Activated CD4-positive, alpha-beta memory T cell treated with anti-CD3 and anti-CD28 coated beads, Interleukin-2, amount 10 ng/mL, durations not matched to agents 7 days and 5 days (primary cell): ENCODE results near the gene CRK. TPM values are rescaled to one million over a fixed set of nuclear protein-coding genes. Genes with fewer than 3 reads are reported as not detected.
A peak's percentile ranks its signal among the peaks of the same experiment; 100 is the strongest.

Source experiments
- CTCF ChIA-PET: fragments of 350-600 bp; sonication (Branson Sonifier 250); formaldehyde crosslinking; loops from one replicate; lab custom pipeline; 2021; ENCODE audit warnings: antibody characterized with exemption, inconsistent platforms; lab: Charles Lee
- POLR2A ChIA-PET: fragments of 350-600 bp; sonication (Branson Sonifier 250); formaldehyde crosslinking; loops from one replicate; lab custom pipeline; 2021; ENCODE audit warnings: antibody characterized with exemption; lab: Charles Lee
- DNase-seq: peaks from one replicate; pipeline ENCODE4 v3.0.0-alpha.2; 2020
- H3K27ac Mint-ChIP-seq: one replicate; pipeline ENCODE4 v1.8.0; 2021; ENCODE audit warnings: mild to moderate bottlenecking, mixed read lengths
- H3K27me3 Mint-ChIP-seq: one replicate; pipeline ENCODE4 v1.8.0; 2021; ENCODE audit warnings: mixed read lengths
- H3K36me3 Mint-ChIP-seq: one replicate; pipeline ENCODE4 v1.8.0; 2021; ENCODE audit warnings: low read depth, mixed read lengths
- H3K4me1 Mint-ChIP-seq: one replicate; pipeline ENCODE4 v1.8.0; 2021; ENCODE audit warnings: mixed read lengths
- H3K4me3 Mint-ChIP-seq: one replicate; pipeline ENCODE4 v1.8.0; 2021; ENCODE audit warnings: mild to moderate bottlenecking, mixed read lengths
- H3K9me3 Mint-ChIP-seq: one replicate; pipeline ENCODE4 v1.8.0; 2021; ENCODE audit warnings: mixed read lengths
- total RNA-seq, 2 experiments: library from RNA; stranded (reverse); gene quantifications; one replicate each; pipeline ENCODE4 v1.2.3, GENCODE V29; 2021

CRK gene
- total RNA-seq, 2 experiments from 2014 or later, result 19.9 to 21.9 TPM

DNA sequence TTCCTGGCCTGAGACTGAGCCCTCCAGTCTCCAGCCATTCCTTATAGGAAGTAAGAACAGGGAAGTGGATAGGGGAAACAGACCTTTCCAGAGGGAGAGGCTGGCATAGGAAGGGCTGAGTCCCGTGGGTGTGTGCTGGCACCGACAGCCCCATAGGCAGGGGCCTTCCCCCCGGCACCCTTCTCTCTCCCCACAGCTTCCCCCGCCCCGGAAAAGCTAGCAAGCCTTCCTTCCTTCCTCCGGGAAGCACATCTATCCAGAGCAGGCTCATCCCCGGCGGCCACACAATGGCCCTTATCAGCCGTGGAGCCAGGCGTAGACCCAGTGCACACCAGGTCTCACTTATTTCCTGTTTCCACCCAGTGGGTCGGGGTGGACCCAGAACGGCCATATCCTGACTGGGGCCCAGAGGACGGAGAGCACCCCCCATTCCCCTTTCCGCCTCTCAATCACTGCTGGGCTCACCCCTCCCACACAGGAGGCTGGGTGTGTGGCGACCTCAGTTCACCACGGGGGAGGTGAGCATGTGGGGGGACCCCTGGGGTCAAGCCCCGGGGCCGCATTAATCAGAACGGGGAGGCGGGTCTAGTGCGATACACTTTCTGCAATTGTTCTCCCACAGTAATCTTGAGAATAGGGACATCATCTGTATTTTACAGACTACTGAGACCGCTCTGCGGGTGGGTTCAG is 37.4 kb upstream of the CRK start:
- Mint-ChIP-seq H3K4me1 (peaks cover 28% of the 10 kb centered on the region), H3K9me3 (no peaks in the 10 kb centered on the region), H3K27ac (no peak overlapping the region), H3K4me3 (no peak overlapping the region), H3K36me3 (peaks cover 7% of the 10 kb centered on the region), H3K27me3 (peaks cover 2% of the 10 kb centered on the region)
- CTCF ChIA-PET, result no interaction called here
- POLR2A ChIA-PET, result interaction anchor here (0.5 to 2.1 kb wide), 4 partner anchors 18 to 55 kb away, joined by 3 to 15 read pairs (median 8); partner anchors contain the start of genes CRK and INPP5K
- DNase-seq, result no peak

DNA sequence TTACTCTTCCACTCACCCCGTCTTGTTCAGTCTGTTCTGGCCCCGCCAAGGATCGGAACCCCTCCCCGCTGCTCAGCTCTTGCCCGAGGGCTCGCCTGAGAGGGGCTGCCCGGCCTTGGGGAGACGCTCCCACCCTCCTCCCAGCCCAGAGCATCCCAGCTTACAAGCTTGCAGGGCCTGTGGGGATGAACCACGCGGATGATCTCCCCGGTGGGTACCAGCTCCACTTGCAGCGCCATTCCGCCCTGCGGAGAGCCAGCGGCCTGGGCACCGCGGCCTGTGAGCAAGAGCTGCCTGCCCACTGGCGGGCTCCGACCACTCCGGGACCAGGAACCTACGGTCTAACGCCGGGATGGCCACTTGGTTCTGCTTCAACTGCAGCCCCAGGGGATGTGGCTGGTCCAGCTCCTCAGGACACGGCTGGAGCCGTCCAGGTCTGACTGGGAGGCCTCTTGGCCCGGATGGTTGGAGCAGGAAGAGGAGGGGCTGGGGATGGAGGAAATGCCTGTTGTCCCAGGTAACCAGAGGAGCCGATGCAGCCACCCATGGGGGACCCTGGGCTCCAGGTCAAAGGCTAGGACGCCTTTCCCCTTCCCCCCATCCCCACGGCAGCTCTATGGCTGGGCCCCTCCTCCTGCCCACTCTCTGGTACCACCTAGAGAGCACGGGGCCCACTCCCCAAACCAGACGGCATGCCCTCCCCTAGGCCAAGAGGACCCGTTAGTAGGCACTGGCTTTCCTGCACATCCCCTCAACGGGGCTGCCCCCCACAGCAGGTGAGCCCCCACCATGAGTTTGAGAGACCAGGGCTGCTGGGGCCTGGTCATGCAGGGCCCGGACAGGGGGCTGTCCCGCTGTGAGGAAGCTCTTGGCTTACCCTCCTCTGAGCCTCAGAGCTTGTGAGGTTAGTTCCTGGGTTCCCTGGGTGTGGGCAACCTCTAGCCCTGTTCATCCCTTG is 36.5 kb upstream of the CRK start, which contains the start of gene MYO1C:
Gene MYO1C (minus strand): TSS at position 438 of the 958 bp plus-strand sequence. CDS start 199 bp downstream, at position 239.
- ChIA-PET POLR2A (interaction anchor here (1.2 to 2.1 kb wide), 4 partner anchors 11 to 37 kb away, joined by 3 to 15 read pairs (median 8); partner anchors contain the start of genes CRK and INPP5K), CTCF (no interaction called here)
- Mint-ChIP-seq H3K4me3 (peak within 1 kb of the TSS; percentile 81), H3K4me1 (peaks cover 33% of the 10 kb centered on the region), H3K27ac (peak within 1 kb of the TSS; percentile 74), H3K27me3 (peaks cover 2% of the 10 kb centered on the region), H3K9me3 (no peaks in the 10 kb centered on the region), H3K36me3 (peaks cover 7% of the 10 kb centered on the region)
- DNase-seq, result no peak

DNA sequence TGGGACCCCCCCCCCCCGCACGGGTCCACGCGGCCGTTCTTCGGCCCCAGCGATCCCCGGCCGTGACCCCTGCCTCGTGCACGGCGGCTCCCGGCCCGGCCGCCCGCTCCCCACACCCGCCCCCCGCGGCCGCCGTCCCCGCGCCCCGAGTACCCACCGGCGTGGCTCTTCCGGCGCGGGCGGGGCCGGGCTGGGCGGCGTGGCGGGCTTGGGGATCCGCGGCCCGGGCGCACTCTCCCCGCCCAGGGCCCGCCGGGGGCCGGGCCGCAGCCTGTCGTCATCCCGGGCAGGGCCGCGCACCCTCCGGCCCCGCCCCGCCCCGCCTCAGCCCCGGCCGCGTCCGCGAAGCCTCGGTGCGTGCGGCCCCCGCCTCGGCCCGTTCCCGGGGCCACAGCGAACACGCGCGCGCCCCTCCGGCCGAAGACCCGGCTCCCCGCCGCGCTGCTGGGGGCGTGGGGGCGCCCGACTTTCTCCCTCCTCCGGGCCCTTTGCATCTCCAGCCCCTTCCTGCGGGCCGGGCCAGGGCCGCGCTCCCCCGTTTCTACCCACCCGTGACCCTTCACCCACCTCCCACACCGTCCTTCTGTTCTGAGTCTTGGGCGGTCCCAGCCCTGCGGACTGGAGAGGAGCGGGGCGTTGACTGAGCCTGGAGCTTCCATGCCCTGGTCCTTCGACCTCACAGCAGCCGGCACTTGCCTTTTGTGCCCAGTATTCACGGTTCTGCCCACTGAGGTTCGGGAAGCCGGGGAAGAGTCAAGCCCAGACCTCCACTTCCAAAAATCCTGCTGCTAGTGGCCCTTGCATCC is 35.6 kb upstream of the CRK start:
- POLR2A ChIA-PET, result interaction anchor here (1.2 to 2.1 kb wide), 4 partner anchors 12 to 36 kb away, joined by 3 to 15 read pairs (median 6); partner anchors contain the start of genes CRK and INPP5K
- H3K27ac Mint-ChIP-seq, result peak overlapping the region; percentile 74
- H3K9me3 Mint-ChIP-seq, result no peaks in the 10 kb centered on the region

DNA sequence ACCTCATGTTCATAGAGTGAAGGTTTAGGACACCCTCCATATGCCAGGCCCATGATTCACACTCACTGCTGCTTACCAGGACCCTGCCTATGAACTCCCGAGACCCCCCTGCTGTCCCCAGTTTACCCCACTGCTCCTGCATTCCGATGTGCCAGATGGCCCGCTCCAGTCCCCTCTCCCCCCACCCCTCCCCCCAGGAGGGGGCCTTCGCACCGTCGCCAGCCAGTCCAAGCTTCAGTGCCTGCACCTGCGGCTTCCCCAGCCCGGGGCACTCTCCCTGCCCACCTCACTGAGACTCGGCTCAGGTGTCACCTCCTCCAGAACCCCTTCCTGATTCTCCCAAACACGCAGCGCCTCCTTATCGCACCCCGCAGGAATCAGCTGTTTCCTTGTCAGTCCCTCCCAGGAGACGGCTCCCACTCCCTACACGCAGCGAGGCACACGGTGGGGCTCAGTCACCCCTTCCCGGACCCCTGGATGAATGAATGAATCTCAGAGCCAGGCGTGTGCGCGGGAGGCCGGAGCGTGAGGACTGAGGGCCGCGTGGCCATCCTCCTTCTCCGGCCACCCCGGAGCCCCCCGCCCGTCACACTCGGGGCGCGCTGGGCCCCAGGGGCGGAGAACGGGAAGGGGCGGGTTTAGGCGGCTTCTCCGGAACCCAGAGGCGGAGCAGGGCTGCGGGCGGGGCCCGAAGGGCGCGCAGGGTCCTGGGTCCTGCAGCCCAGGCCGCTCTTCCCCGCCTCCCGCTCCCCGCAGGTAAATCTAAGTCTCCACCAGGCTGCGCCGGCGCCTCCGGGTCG is 34.8 kb upstream of the CRK start:
- H3K4me3 Mint-ChIP-seq, result peak overlapping the region; percentile 85
- DNase-seq, result peak; percentile 76
- peak overlapping the region; percentile 69 for H3K27ac Mint-ChIP-seq
- no peaks in the 10 kb centered on the region for H3K9me3 Mint-ChIP-seq
- POLR2A ChIA-PET, result interaction anchor here (1.4 kb wide), 1 partner anchor 25 kb away, joined by 3 read pairs; no protein-coding TSS in a partner anchor
- peaks cover 40% of the 10 kb centered on the region for H3K4me1 Mint-ChIP-seq
- peaks cover 10% of the 10 kb centered on the region for H3K36me3 Mint-ChIP-seq
- peaks cover 2% of the 10 kb centered on the region for H3K27me3 Mint-ChIP-seq
- CTCF ChIA-PET, result no interaction called here

More for the DNA sequence above, 35.6 kb upstream of the CRK start:
- Mint-ChIP-seq H3K27me3 (peaks cover 2% of the 10 kb centered on the region), H3K36me3 (peaks cover 10% of the 10 kb centered on the region), H3K4me1 (peaks cover 39% of the 10 kb centered on the region), H3K4me3 (peak overlapping the region; percentile 85)
- CTCF ChIA-PET, result no interaction called here
- peak; percentile 56 for DNase-seq

DNA sequence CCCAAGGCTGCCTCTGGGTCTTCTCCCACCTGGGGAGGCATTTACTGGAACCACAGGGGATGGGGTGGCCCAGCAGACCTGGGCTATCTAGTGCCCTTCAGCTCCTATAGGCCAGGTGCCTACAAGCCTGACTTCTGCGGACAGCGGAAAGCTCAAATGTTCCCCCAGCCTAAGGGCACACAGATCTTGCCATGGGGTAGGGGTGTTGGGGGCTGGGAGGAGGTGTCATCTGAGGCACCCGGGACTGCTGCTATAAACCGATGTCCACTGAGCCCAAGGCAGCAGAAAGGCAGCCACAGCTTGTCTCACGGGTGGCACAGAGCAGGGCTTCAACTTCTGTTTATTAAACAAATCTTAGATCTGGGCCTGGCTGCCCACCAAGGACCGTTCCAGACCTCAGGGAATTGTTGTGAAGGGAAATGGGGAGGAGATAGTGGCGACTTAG is 32.8 kb upstream of the CRK start:
- POLR2A ChIA-PET, result interaction anchor here (2.0 to 3.9 kb wide), 2 partner anchors 27 to 89 kb away, joined by 7 to 34 read pairs; partner anchors contain the start of genes INPP5K and YWHAE
- no peak for DNase-seq
- Mint-ChIP-seq H3K9me3 (no peaks in the 10 kb centered on the region), H3K27me3 (peaks cover 2% of the 10 kb centered on the region), H3K4me1 (peaks cover 50% of the 10 kb centered on the region), H3K27ac (peak overlapping the region; percentile 58), H3K36me3 (peaks cover 6% of the 10 kb centered on the region), H3K4me3 (peak overlapping the region; percentile 37)
- CTCF ChIA-PET, result interaction anchor here (0.5 to 1.0 kb wide), 2 partner anchors 89 to 195 kb away, joined by 4 to 5 read pairs; partner anchors contain the start of gene YWHAE

DNA sequence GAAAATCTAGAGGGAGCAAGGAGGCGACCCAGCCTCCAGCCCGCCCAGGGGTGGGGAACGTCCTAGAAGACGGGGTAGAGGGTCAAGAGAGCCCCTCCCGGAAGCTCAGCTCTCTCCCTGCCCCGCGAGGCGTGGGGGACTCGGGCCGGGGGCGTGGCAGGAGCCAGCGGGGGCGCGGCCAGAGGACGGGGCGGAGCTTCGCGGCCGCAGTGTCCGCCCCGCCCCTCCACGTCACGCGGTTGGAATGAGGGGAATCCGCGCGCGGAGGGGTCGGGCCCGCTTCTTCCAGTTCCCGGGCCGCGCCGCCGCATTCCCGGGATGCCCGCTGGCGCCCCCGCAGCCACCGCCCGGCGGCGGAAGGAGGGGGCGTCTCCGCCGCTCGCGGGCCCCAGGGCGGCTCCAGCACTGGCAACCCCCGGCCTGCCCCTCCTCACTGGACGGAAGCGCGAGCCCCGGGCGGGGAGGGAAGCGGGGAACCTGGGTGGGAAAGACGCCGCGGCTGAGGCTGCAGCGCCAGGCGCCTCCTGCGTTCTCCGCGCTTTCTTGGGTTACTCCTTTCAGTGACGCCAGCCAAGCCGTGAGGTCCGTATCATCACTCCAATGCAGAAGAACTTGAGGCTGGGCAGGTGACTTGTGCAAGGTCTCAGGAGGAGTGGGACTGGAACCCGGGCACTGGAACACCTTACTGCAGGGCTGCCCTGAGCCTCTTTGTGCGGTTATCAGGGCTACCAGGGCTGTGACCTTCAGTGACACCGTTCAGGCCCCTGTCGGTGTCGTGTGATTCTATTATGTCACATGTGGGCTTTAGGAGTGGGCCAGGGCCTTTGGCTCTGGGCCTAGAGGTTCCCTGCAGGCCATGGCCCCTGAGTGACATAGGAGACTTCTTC is 32.1 kb upstream of the CRK start:
- DNase-seq, result peak; percentile 79
- H3K4me3 Mint-ChIP-seq, result peak overlapping the region; percentile 77
- H3K27me3 Mint-ChIP-seq, result peaks cover 2% of the 10 kb centered on the region
- no peaks in the 10 kb centered on the region for H3K9me3 Mint-ChIP-seq
- ChIA-PET POLR2A (interaction anchor here (0.7 to 3.9 kb wide), 13 partner anchors 8 to 127 kb away, joined by 3 to 34 read pairs (median 3); partner anchors contain the start of genes CRK, INPP5K and YWHAE), CTCF (interaction anchor here (0.5 to 1.3 kb wide), 5 partner anchors 10 to 194 kb away, joined by 3 to 5 read pairs (median 4); partner anchors contain the start of gene YWHAE)
- H3K36me3 Mint-ChIP-seq, result peaks cover 9% of the 10 kb centered on the region
- H3K4me1 Mint-ChIP-seq, result peaks cover 51% of the 10 kb centered on the region
- peak overlapping the region; percentile 75 for H3K27ac Mint-ChIP-seq

DNA sequence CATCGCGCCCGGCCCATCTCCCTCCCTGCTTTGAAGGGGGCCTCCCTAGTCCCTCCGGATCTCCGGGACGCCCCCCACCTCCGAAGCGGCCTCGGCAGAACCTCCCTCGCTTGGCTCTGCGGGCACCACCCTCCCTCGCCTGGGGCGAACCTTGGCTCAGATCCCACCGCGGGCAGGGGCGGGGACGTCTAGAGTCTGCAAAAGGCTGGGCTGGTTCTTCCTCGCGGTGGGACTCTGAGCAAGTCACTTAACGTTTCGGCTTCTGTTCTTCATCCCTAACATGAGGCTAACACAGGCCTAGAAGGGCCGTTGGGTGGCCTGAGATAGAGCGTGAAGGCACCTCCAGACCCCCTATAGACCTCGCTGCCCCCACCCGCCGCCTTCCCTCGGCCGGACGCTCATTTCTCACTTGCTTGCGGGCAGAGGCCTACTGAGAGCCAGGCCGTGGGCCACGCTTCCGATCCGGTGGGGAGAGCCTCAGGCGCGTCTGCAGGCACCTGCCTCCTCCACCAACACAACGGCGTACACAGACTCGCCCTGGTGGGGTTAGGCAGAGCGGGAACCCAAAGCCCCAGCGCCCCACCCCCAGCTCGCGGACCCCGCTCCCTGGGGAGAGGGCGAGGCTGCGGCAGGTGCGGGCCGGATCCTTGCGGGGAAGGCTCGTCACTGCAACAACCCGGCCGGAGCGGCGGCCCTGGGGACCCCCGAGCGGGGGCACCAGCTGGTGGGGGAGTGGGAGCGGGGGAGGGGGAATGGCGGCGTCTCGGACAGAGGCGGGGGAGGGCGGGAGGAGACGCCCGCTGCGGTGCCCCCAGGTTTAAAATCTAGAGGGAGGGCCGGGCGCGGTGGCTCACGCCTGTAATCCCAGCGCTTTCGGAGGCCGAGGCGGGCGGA is 31.0 kb upstream of the CRK start:
- DNase-seq, result peak; percentile 67
- peak overlapping the region; percentile 77 for H3K4me3 Mint-ChIP-seq
- ChIA-PET POLR2A (interaction anchor here (0.7 to 3.9 kb wide), 13 partner anchors 9 to 126 kb away, joined by 3 to 34 read pairs (median 3); partner anchors contain the start of genes CRK, INPP5K and YWHAE), CTCF (interaction anchor here (0.8 to 1.3 kb wide), 3 partner anchors 12 to 122 kb away, joined by 3 to 5 read pairs (median 4); no protein-coding TSS in a partner anchor)
- H3K9me3 Mint-ChIP-seq, result no peaks in the 10 kb centered on the region
- peaks cover 12% of the 10 kb centered on the region for H3K36me3 Mint-ChIP-seq
- H3K27me3 Mint-ChIP-seq, result peaks cover 2% of the 10 kb centered on the region
- H3K4me1 Mint-ChIP-seq, result peaks cover 47% of the 10 kb centered on the region
- peak overlapping the region; percentile 89 for H3K27ac Mint-ChIP-seq

DNA sequence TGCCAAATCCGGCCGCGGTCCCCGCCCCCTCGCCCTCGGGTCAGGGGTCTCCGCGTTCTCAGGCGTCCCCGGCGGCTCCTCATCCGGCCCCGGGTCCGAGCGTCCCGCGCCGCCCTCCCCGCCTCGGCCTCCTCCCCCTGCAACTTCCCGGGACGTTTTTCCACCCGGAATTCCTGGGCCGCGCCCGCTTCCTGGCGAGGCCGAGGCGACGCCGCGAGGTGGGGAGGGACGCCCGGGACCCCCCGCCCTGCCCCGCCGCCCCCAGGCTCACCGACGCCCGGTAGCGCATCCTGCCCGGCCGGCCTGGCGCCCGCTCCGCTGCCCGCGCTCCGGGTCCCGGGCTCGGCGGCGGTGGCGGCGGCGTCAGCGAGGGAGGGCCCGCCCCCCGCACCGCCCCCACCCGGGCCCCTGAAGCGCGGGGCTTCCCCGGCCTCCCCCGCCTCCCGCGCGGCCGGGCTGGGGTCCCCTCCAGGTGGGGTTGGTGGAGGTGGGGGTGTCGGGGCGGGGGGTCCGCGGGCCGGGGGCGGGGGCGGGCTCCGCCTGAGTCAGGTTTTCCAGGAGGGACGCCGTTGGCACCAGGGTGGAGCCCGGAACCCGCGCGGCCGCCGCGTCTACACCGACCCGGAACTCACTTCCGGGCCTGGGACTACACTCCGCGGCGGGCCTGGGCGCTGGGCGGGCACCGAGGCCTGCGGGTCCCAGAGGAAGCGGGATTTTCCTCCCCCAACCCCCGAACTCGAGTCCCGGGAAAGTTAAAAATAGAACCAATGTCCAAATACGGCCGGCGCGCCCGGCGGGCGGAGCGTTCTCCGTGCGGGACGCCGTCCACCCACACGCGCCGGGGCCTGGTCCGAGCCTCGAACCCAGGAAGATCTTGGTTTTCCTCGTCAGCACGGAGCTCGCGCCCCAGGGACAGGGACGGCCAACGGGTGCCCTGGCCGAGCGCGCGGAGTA is 29.7 kb upstream of the CRK start:
- Mint-ChIP-seq H3K4me3 (peak overlapping the region; percentile 77), H3K27me3 (no peaks in the 10 kb centered on the region), H3K36me3 (peaks cover 25% of the 10 kb centered on the region), H3K9me3 (no peaks in the 10 kb centered on the region), H3K27ac (peak overlapping the region; percentile 69), H3K4me1 (peaks cover 41% of the 10 kb centered on the region)
- ChIA-PET CTCF (no interaction called here), POLR2A (interaction anchor here (1.3 to 3.9 kb wide), 3 partner anchors 23 to 31 kb away, joined by 5 to 34 read pairs (median 7); partner anchors contain the start of gene INPP5K)
- DNase-seq, result peak; percentile 70
